ENCODE measurements around the gene DMRTA2.
A peak's percentile ranks its signal among the peaks of the same experiment; 100 is the strongest.

GRCh38 chr1:50369830-50370229, 53.4 kb downstream of the DMRTA2 start:
- no peak for TF ChIP-seq CHD2 (IDR thresholded peaks at IDR 0.05; ENCODE audit: low read length)
- TF ChIP-seq JUND (IDR thresholded peaks at IDR 0.05; ENCODE audit: low read length): no peak
- peak; percentile 43 to 66 (median 51) for TF ChIP-seq CTCF (IDR thresholded peaks at IDR 0.05; ENCODE audit: control extremely low read depth in 1 of 3, insufficient read depth in 1 of 3, low read depth in 1 of 3, low read length in 3 of 3)
- no peak for TF ChIP-seq TAF1 (IDR thresholded peaks at IDR 0.05; ENCODE audit: low read depth, low read length)

Measured in H1 (cell line).